WTC11 (cell line): ENCODE results near the gene TMEM250. TPM values are rescaled to one million over a fixed set of nuclear protein-coding genes. Genes with fewer than 3 reads are reported as not detected.

Source experiments
- ATAC-seq: fragments of 200-7000 bp; cut with Tn5 transposase; 2 replicates; pipeline ENCODE4 v1.10.0; 2021; ENCODE audit warnings: mild to moderate bottlenecking, moderate library complexity
- CTCF ChIA-PET: fragments of 300-600 bp; sonication (Branson Sonifier 250); formaldehyde crosslinking; loops from one replicate; lab custom pipeline; 2021; ENCODE audit warnings: antibody characterized with exemption; lab: Charles Lee
- POLR2A ChIA-PET: fragments of 350-600 bp; sonication (Branson Sonifier 250); formaldehyde crosslinking; loops from one replicate; lab custom pipeline; 2021; ENCODE audit warnings: antibody characterized with exemption; lab: Charles Lee
- DNase-seq: peaks from one replicate; pipeline ENCODE4 v3.0.0; 2021; ENCODE audit warnings: low spot score
- H3K27ac Mint-ChIP-seq: 2 replicates; pipeline ENCODE4 v1.8.0; 2021; ENCODE audit warnings: mixed read lengths
- H3K27me3 Mint-ChIP-seq: 2 replicates; pipeline ENCODE4 v1.8.0; 2021; ENCODE audit warnings: low read depth, mild to moderate bottlenecking, moderate library complexity, mixed read lengths
- H3K36me3 Mint-ChIP-seq: 2 replicates; pipeline ENCODE4 v1.8.0; 2021; ENCODE audit warnings: mixed read lengths
- H3K4me1 Mint-ChIP-seq: 2 replicates; pipeline ENCODE4 v1.8.0; 2022; ENCODE audit warnings: mixed read lengths
- H3K4me3 Mint-ChIP-seq: 2 replicates; pipeline ENCODE4 v1.8.0; 2021; ENCODE audit warnings: mild to moderate bottlenecking, moderate library complexity, mixed read lengths
- H3K9me3 Mint-ChIP-seq: 2 replicates; pipeline ENCODE4 v1.8.0; 2021; ENCODE audit warnings: mixed read lengths
- CBFB ChIP-seq: sonication (generic); formaldehyde crosslinking; IDR thresholded peaks from 2 replicates; pipeline ENCODE4 v1.8.1; 2022; ENCODE audit warnings: mild to moderate bottlenecking, low read depth, missing genetic modification reagents
- CREB1 ChIP-seq: sonication (generic); formaldehyde crosslinking; IDR thresholded peaks from 2 replicates; pipeline ENCODE4 v1.8.0; 2023; ENCODE audit warnings: mild to moderate bottlenecking, missing genetic modification reagents
- E2F1 ChIP-seq: sonication (generic); formaldehyde crosslinking; IDR thresholded peaks from 2 replicates; pipeline ENCODE4 v1.8.0; 2022; ENCODE audit warnings: mild to moderate bottlenecking, missing genetic modification reagents
- FOXK1 ChIP-seq: sonication (generic); formaldehyde crosslinking; IDR thresholded peaks from 2 replicates; pipeline ENCODE4 v1.8.0; 2022; ENCODE audit warnings: mild to moderate bottlenecking, moderate library complexity, missing genetic modification reagents
- FOXP4 ChIP-seq: sonication (generic); formaldehyde crosslinking; IDR thresholded peaks from 2 replicates; pipeline ENCODE4 v1.8.0; 2022; ENCODE audit warnings: mild to moderate bottlenecking, missing genetic modification reagents
- GTF2I ChIP-seq: fragments of 250-450 bp; sonication (Bioruptor Pico); conservative IDR thresholded peaks from 2 replicates; pipeline ENCODE4 v1.4.0; 2021; ENCODE audit warnings: mild to moderate bottlenecking
- JUN ChIP-seq: sonication (generic); formaldehyde crosslinking; IDR thresholded peaks from 2 replicates; pipeline ENCODE4 v1.8.0; 2023; ENCODE audit warnings: mild to moderate bottlenecking, missing genetic modification reagents
- KAT7 ChIP-seq: sonication (generic); formaldehyde crosslinking; IDR thresholded peaks from 2 replicates; pipeline ENCODE4 v1.8.1; 2023; ENCODE audit warnings: missing genetic modification reagents, mild to moderate bottlenecking, borderline replicate concordance
- MYBL2 ChIP-seq: sonication (generic); formaldehyde crosslinking; IDR thresholded peaks from 2 replicates; pipeline ENCODE4 v1.8.1; 2023; ENCODE audit warnings: mild to moderate bottlenecking, moderate library complexity, missing genetic modification reagents
- NFYB ChIP-seq: sonication (generic); formaldehyde crosslinking; conservative IDR thresholded peaks from 2 replicates; pipeline ENCODE4 v1.8.0; 2022; ENCODE audit warnings: low read depth, missing genetic modification reagents
- SMAD4 ChIP-seq: sonication (generic); formaldehyde crosslinking; IDR thresholded peaks from 2 replicates; pipeline ENCODE4 v1.8.0; 2022; ENCODE audit warnings: mild to moderate bottlenecking, missing genetic modification reagents
- ZBTB43 ChIP-seq: sonication (generic); formaldehyde crosslinking; IDR thresholded peaks from 2 replicates; pipeline ENCODE4 v1.8.1; 2023; ENCODE audit warnings: mild to moderate bottlenecking, missing genetic modification reagents
- ZNF121 ChIP-seq: sonication (generic); formaldehyde crosslinking; IDR thresholded peaks from 2 replicates; pipeline ENCODE4 v1.8.0; 2023; ENCODE audit warnings: missing genetic modification reagents
- ZNF232 ChIP-seq: sonication (generic); formaldehyde crosslinking; IDR thresholded peaks from 2 replicates; pipeline ENCODE4 v1.8.0; 2022; ENCODE audit warnings: mild to moderate bottlenecking, missing genetic modification reagents
- ZNF263 ChIP-seq: sonication (generic); formaldehyde crosslinking; IDR thresholded peaks from 2 replicates; pipeline ENCODE4 v1.8.1; 2022; ENCODE audit warnings: low read depth, mild to moderate bottlenecking, moderate library complexity, missing genetic modification reagents
- ZNF416 ChIP-seq: fragments of 250-450 bp; sonication (Bioruptor Pico); IDR thresholded peaks from 2 replicates; pipeline ENCODE4 v1.9.0; 2021; ENCODE audit warnings: mild to moderate bottlenecking, inconsistent platforms
- ZNF423 ChIP-seq: fragments of 250-450 bp; sonication (Bioruptor Pico); IDR thresholded peaks from 2 replicates; pipeline ENCODE4 v2.1.2; 2022; ENCODE audit warnings: mild to moderate bottlenecking, moderate library complexity
- total RNA-seq: library from RNA; stranded (reverse); gene quantifications from 3 replicates; pipeline ENCODE4 v1.2.3, GENCODE V29; 2021
- TF ChIP-seq, protein P1 (sequence below): sonication (generic); formaldehyde crosslinking; conservative IDR thresholded peaks from 2 replicates; pipeline ENCODE4 v1.8.1; 2022; ENCODE audit warnings: mild to moderate bottlenecking, missing genetic modification reagents
- TF ChIP-seq, protein P2 (sequence below): sonication (generic); formaldehyde crosslinking; IDR thresholded peaks from 2 replicates; pipeline ENCODE4 v1.8.1; 2022; ENCODE audit warnings: mild to moderate bottlenecking, missing genetic modification reagents, moderate library complexity, borderline replicate concordance
- TF ChIP-seq, protein P3 (sequence below): sonication (generic); formaldehyde crosslinking; IDR thresholded peaks from 2 replicates; pipeline ENCODE4 v1.8.0; 2022; ENCODE audit warnings: mild to moderate bottlenecking, missing genetic modification reagents

TMEM250 gene
- total RNA-seq, 1 experiment from 2014 or later: 39.4 TPM

GRCh38 chr9:136095070-136096058 is 23.3 kb downstream of the TMEM250 start, which contains the start of gene NACC2:
NACC2 (minus strand) TSS chr9:136095289; CDS start chr9:136050521, 44,768 bp downstream.
- Mint-ChIP-seq H3K4me1 (peaks cover 28% of the 10 kb centered on the region), H3K4me3 (peak within 1 kb of the TSS; percentile 63), H3K27me3 (peaks cover 43% of the 10 kb centered on the region), H3K27ac (no peak within 1 kb of the TSS), H3K9me3 (no peaks in the 10 kb centered on the region), H3K36me3 (no peaks in the 10 kb centered on the region)
- TF ChIP-seq ZNF416 (CRISPR knock-in tag): peak; percentile 57; the same call in 1 of the 2 replicates
- no peak for TF ChIP-seq KAT7 (CRISPR knock-in tag)
- peak; percentile 12; the same call in 1 of the 2 replicates for TF ChIP-seq ZNF121 (CRISPR knock-in tag)
- no peak for TF ChIP-seq NFYB
- no peak; the same call in 1 of the 2 replicates for TF ChIP-seq FOXK1 (CRISPR knock-in tag)
- no peak for TF ChIP-seq MYBL2
- no peak for TF ChIP-seq ZBTB43
- no peak for TF ChIP-seq CREB1 (CRISPR knock-in tag)
- TF ChIP-seq, protein P1, sequence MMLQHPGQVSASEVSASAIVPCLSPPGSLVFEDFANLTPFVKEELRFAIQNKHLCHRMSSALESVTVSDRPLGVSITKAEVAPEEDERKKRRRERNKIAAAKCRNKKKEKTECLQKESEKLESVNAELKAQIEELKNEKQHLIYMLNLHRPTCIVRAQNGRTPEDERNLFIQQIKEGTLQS (CRISPR knock-in tag): no peak
- 0 out of 2 replicates have a peak, but pooled peaks have one; percentile 13 for TF ChIP-seq FOXP4 (CRISPR knock-in tag)
- TF ChIP-seq, protein P2, sequence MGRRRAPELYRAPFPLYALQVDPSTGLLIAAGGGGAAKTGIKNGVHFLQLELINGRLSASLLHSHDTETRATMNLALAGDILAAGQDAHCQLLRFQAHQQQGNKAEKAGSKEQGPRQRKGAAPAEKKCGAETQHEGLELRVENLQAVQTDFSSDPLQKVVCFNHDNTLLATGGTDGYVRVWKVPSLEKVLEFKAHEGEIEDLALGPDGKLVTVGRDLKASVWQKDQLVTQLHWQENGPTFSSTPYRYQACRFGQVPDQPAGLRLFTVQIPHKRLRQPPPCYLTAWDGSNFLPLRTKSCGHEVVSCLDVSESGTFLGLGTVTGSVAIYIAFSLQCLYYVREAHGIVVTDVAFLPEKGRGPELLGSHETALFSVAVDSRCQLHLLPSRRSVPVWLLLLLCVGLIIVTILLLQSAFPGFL (CRISPR knock-in tag): no peak
- no peak for TF ChIP-seq ZNF232
- no peak for TF ChIP-seq ZNF263 (CRISPR knock-in tag)
- peak; percentile 46; the same call in 1 of the 2 replicates for TF ChIP-seq ZNF423 (CRISPR knock-in tag)
- TF ChIP-seq SMAD4: no peak
- TF ChIP-seq CBFB (CRISPR knock-in tag): no peak
- TF ChIP-seq E2F1 (CRISPR knock-in tag): no peak
- no peak for TF ChIP-seq JUN (CRISPR knock-in tag)
- peak; percentile 72 for TF ChIP-seq GTF2I (CRISPR knock-in tag)
- TF ChIP-seq, protein P3, sequence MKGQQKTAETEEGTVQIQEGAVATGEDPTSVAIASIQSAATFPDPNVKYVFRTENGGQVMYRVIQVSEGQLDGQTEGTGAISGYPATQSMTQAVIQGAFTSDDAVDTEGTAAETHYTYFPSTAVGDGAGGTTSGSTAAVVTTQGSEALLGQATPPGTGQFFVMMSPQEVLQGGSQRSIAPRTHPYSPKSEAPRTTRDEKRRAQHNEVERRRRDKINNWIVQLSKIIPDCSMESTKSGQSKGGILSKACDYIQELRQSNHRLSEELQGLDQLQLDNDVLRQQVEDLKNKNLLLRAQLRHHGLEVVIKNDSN: no peak
- DNase-seq (peak; percentile 49), ATAC-seq (peak; percentile 23)
- ChIA-PET POLR2A (interaction anchor here (0.5 to 1.4 kb wide), 5 partner anchors 9 to 172 kb away, joined by 3 to 4 read pairs (median 3); no protein-coding TSS in a partner anchor), CTCF (interaction anchor here (0.7 to 3.7 kb wide), 12 partner anchors 8 to 128 kb away, joined by 3 to 22 read pairs (median 4); no protein-coding TSS in a partner anchor)
